Brain microvascular endothelial cell (primary cell): ENCODE results near the gene NUP35.

ENCODE experiments used
- DNase-seq: peaks from one replicate; pipeline ENCODE4 v3.0.0-alpha.2; 2020
- H3K27ac ChIP-seq: fragments of 250-450 bp; sonication (Bioruptor Pico); 2 replicates; pipeline ENCODE4 v1.5.1; 2020; ENCODE audit warnings: mild to moderate bottlenecking, moderate library complexity
- H3K27me3 ChIP-seq: fragments of 250-450 bp; sonication (Bioruptor Pico); replicated peaks from 2 replicates; pipeline ENCODE4 v1.5.1; 2020; ENCODE audit warnings: mild to moderate bottlenecking
- H3K36me3 ChIP-seq: fragments of 250-450 bp; sonication (Bioruptor Pico); replicated peaks from 2 replicates; pipeline ENCODE4 v1.5.1; 2020; ENCODE audit warnings: mild to moderate bottlenecking
- H3K4me3 ChIP-seq: 2 replicates; pipeline ENCODE4 v1.5.1; 2011; ENCODE audit warnings: low read depth, mild to moderate bottlenecking, control low read depth, low read length, moderate library complexity
- in situ Hi-C: cut with HindIII; loops from 2 replicates; pipeline ENCODE4 v1.10.0; 2017; ENCODE audit warnings: low sequenced_read_pairs, low pct_ligation_motif_present
- TF ChIP-seq, protein P1 (sequence below): IDR thresholded peaks from 2 replicates; pipeline ENCODE4 v1.5.1; 2011; ENCODE audit warnings: low read depth, mild to moderate bottlenecking, moderate library complexity, low read length, control low read depth, inconsistent platforms; ENCODE audit errors: missing control alignments

Gene NUP35

DNA sequence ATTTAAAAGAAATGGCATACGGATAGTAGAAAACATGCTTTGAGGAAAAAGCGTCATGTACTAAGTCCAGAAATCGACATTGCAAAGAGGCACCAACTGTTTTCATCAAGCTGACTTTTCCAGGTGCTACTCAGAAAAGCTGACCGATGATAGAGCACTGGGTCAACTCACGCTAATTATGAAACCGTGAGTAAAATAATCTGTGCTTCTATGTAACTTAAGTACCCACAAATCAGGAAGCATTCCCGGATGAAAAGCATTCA, 353 bp upstream of the NUP35 start:
- TF ChIP-seq, protein P1, sequence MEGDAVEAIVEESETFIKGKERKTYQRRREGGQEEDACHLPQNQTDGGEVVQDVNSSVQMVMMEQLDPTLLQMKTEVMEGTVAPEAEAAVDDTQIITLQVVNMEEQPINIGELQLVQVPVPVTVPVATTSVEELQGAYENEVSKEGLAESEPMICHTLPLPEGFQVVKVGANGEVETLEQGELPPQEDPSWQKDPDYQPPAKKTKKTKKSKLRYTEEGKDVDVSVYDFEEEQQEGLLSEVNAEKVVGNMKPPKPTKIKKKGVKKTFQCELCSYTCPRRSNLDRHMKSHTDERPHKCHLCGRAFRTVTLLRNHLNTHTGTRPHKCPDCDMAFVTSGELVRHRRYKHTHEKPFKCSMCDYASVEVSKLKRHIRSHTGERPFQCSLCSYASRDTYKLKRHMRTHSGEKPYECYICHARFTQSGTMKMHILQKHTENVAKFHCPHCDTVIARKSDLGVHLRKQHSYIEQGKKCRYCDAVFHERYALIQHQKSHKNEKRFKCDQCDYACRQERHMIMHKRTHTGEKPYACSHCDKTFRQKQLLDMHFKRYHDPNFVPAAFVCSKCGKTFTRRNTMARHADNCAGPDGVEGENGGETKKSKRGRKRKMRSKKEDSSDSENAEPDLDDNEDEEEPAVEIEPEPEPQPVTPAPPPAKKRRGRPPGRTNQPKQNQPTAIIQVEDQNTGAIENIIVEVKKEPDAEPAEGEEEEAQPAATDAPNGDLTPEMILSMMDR: no peak
- Histone ChIP-seq H3K36me3 (no peaks in the 10 kb centered on the region), H3K27me3 (no peaks in the 10 kb centered on the region), H3K27ac (peak overlapping the region; percentile 79), H3K4me3 (peak overlapping the region; percentile 88)
- DNase-seq: no peak
- in situ Hi-C loops: no loop called here

DNA sequence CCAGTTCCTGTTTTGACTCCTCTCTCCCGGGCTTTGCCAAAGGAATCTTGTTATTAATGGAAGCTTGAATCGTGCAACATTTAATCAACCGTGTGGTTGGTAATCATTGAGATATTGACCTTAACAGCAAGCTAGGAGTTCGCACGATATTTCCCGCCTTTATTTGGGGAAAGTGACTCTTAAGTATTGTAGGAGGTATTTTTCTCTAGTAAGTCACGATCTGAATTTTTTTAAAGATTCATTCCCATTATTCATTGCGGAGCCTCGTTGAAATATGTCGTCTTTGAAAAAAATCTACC, 663 bp downstream of the NUP35 start:
- no peaks in the 10 kb centered on the region for H3K36me3 ChIP-seq
- in situ Hi-C loops: no loop called here
- peak overlapping the region; percentile 88 for H3K4me3 ChIP-seq
- H3K27me3 ChIP-seq: no peaks in the 10 kb centered on the region
- H3K27ac ChIP-seq: peak overlapping the region; percentile 79
- no peak for DNase-seq
- TF ChIP-seq, protein P1: no peak

DNA sequence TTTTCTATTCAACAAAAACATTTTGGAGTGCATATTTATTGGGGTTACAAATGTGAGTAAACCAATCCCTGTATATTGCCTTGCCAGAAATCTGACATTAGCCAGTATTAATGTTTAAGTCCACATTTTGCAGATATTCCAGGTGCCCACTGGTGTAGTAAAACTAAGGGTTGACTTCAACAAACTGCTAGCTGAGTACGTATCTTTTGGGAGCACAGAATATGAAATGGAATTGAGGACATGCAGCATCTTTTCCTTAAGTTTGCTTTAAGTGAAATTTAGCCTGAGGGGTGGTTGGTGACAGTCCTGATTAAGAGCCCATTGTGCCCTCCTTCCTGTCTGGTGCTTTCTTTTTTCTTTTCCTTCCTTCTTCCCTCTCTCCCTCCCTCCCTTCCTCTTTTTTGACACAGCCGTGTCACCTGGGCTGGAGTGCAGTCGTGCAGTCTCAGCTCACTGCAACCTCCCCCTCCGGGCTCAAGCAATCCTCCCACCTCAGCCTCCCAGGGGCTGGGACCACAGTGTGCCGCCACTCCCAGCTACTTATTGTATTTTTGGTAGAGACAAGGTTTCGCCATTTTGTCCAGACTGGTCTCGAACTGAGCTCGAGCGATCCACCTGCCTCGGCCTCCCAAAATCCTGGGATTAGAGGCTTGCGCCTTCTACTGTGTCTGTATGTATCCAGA, 1.6 kb downstream of the NUP35 start:
- no peak overlapping the region for H3K27ac ChIP-seq
- no peak for DNase-seq
- H3K36me3 ChIP-seq: no peaks in the 10 kb centered on the region
- in situ Hi-C loops: no loop called here
- H3K27me3 ChIP-seq: no peaks in the 10 kb centered on the region
- no peak overlapping the region for H3K4me3 ChIP-seq
- TF ChIP-seq, protein P1: no peak

DNA sequence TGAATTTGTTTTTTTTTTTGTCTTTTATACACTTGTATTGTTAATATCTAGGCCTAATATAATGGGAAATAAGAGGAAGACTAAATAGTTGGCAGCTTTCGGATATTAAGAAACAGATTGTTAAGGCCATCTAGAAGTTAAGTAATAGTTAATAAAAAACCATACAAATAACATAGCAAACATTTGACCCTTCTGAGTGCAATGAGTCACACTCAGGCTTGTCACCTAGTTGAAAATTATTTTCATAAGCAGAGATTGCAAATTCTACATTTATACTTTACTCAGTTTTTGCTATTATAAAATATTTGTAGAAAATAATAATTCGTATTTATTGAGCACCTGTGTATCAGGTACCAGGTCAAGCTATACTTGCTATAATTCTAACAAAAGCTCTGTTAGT, 2.4 kb downstream of the NUP35 start:
- TF ChIP-seq, protein P1: no peak
- H3K4me3 ChIP-seq: no peak overlapping the region
- no peak overlapping the region for H3K27ac ChIP-seq
- in situ Hi-C loops: no loop called here
- DNase-seq: no peak
- no peaks in the 10 kb centered on the region for H3K36me3 ChIP-seq
- no peaks in the 10 kb centered on the region for H3K27me3 ChIP-seq

DNA sequence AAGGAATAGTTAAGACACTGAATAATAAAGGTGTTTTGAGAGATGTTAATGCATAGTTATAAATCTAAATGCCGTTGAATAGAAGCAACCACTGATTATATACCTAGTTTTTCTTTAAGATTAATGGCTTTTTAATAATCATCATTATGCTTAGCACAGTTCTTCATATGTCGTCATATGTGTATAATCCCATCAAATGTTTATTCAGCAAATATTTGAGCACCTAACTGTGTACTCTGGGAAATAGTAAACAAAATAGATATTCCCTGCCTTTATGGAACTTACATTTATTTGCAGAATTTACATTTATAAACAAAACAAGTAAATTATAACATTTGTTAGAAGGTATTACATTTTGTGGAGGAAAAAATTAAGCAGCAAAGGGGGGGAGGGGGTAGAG, 9.8 kb downstream of the NUP35 start:
- in situ Hi-C loops: no loop called here
- Histone ChIP-seq H3K27me3 (no peaks in the 10 kb centered on the region), H3K36me3 (no peaks in the 10 kb centered on the region), H3K4me3 (no peak overlapping the region), H3K27ac (no peak overlapping the region)
- no peak for DNase-seq
- TF ChIP-seq, protein P1: no peak

DNA sequence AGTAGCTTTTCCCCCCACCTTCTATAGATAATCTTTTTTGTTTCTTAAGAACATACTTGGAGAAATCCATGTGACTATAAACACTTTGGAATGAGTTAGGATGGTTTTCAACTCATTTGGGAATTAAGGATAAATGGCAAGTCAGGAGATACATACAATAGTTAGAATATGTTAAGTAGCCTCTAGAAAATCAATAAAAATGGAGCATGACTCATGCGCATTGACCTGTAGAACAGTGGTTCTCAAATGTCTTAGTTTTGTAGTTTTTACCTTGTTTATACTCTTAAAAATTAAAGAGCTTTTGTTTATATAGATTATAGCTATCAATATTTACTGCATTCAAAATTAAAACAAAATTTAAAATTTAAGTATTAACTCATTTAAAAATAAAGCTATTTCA, 24.7 kb downstream of the NUP35 start:
- in situ Hi-C loops: no loop called here
- H3K36me3 ChIP-seq: no peaks in the 10 kb centered on the region
- no peaks in the 10 kb centered on the region for H3K27me3 ChIP-seq
- DNase-seq: no peak
- TF ChIP-seq, protein P1: no peak
- no peak overlapping the region for H3K27ac ChIP-seq
- no peak overlapping the region for H3K4me3 ChIP-seq
